ENCODE data around the gene SPINK4.
A peak's percentile ranks its signal among the peaks of the same experiment; 100 is the strongest.

SPINK4 gene

DNA sequence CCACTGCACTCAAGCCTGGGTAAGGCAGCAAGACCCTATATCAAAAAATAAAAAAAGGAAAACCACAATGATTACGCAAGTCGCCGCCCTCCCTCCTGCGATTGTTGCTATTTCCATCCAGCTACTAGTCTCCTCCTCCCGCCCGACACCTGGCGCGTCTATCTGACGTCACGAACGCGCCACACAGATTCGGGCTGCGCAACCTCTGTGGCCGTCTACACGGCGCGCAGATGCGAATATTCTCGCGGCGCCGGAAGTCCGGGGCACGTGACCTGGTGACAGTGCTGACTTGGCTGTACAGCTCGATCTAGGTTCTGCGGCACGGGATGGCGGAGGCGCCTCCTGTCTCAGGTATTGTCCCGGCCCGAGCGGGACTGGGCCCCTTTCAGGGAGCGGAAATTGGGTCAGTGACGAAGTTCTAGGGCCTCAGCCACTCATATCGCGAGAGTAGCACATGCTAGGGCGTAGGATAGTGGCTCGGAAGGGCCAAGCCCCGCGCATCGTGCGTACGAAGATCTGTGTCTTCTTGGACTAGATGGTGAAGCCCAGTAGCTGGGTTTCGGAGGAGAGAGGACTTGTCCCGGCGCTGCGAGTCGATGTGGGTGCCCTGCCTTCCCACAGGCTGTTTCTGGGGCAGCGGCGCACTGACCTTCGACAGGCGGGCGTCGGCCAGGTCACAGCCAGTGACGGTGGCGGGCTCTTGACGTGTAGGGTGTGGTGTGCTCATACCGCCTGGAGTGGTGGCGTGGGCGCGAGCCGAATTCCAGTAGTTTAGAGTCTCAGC, 50.5 kb downstream of the SPINK4 start, which contains the start of gene NFX1:
Gene NFX1, plus strand, starts transcription at position 270 of the 784 bp plus-strand sequence. Its CDS starts 57 bp downstream, at position 327.
- DNase-seq (ENCODE audit: extremely low read depth in 1 of 2, low read depth in 1 of 2), result peak; percentile 97

DNA sequence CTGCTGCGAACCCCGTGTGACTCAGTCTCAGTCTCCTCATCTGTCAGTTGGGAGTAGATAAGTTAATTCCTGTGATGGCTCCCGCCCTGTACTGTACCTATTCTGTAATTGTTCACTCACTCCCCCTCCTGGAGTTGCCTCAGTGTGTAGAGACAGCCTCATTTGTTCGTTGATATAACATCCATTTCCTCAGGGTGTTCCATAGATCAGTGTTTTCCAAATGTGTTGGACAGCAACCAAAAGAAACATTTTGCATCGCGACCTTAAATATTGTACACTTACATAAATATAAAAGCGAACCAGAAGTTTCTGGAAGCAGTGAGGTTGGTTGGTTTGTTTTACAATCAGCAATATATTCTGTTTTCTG, 51.0 kb downstream of the SPINK4 start:
- DNase-seq (ENCODE audit: extremely low read depth in 1 of 2, low read depth in 1 of 2), result no peak

- no peak for DNase-seq (ENCODE audit: extremely low read depth in 1 of 2, low read depth in 1 of 2)
These were observed 51.9 kb downstream of the SPINK4 start for GRCh38 chr9:33291901-33292300.

DNA sequence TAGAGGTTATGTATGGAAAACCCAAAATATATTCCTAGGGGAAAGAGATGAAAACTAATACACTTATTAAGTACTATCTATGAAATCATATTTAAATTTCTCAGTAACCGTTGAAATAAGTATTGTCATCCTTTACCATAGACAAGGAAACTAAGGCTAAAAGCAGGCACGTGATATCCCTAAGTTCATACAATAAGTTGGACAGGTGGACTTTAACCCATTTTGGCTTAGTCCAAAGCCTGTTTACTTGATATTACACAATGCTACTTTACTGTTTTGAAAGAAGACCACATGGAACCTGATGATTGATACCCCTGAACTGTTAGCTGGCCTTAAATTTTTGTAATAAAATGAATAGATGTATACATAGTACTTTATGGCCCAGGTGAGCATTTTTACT, 53.8 kb downstream of the SPINK4 start:
- DNase-seq (ENCODE audit: extremely low read depth in 1 of 2, low read depth in 1 of 2), result no peak

DNA sequence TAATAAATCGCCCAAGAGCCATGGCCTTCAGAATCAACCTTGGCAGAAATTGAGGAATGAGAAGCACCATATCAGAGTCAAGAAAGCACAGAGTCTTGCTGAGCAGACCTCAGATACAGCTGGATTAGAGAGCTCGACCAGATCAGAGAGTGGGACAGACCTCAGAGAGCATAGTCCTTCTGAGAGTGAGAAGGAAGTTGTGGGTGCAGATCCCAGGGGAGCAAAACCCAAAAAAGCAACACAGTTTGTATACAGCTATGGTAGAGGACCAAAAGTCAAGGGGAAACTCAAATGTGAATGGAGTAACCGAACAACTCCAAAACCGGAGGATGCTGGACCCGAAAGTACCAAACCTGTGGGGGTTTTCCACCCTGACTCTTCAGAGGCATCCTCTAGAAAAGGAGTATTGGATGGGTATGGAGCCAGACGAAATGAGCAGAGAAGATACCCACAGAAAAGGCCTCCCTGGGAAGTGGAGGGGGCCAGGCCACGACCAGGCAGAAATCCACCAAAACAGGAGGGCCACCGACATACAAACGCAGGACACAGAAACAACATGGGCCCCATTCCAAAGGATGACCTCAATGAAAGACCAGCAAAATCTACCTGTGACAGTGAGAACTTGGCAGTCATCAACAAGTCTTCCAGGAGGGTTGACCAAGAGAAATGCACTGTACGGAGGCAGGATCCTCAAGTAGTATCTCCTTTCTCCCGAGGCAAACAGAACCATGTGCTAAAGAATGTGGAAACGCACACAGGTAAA, 54.9 kb downstream of the SPINK4 start:
- no peak for DNase-seq (ENCODE audit: extremely low read depth in 1 of 2, low read depth in 1 of 2)

- DNase-seq (ENCODE audit: extremely low read depth in 1 of 2, low read depth in 1 of 2), result no peak
These were observed 55.6 kb downstream of the SPINK4 start for GRCh38 chr9:33295571-33295970.

GRCh38 chr9:33297432-33297831, 57.5 kb downstream of the SPINK4 start:
- no peak for DNase-seq (ENCODE audit: extremely low read depth in 1 of 2, low read depth in 1 of 2)
